ENCODE measurements around the gene SESN3.

SESN3 gene

GRCh38 chr11:95262994-95263765 is 32.2 kb upstream of the SESN3 start:
- CTCF ChIA-PET: no interaction called here
- POLR2A ChIA-PET: interaction anchor here (1.0 to 1.2 kb wide), 3 partner anchors 8 to 32 kb away, joined by 3 read pairs; partner anchors contain the start of gene SESN3
- TF ChIP-seq ZNF384 (IDR thresholded peaks at IDR 0.05) (no peak), BHLHE40 (IDR thresholded peaks at IDR 0.05; ENCODE audit: borderline replicate concordance) (no peak), PKNOX1 (IDR thresholded peaks at IDR 0.05) (no peak), FOXA1 (IDR thresholded peaks at IDR 0.05) (no peak), ELF4 (IDR thresholded peaks at IDR 0.05) (no peak)
- no peak for DNase-seq (ENCODE audit: extremely low spot score)

- DNase-seq (ENCODE audit: extremely low spot score): no peak
- ChIA-PET CTCF (interaction anchor here (0.6 kb wide), 1 partner anchor 423 kb away, joined by 3 read pairs; no protein-coding TSS in a partner anchor), POLR2A (interaction anchor here (1.3 kb wide), 1 partner anchor 25 kb away, joined by 3 read pairs; no protein-coding TSS in a partner anchor)
- no peak for TF ChIP-seq CTBP1 (IDR thresholded peaks at IDR 0.05; ENCODE audit: borderline replicate concordance)
- TF ChIP-seq FOXK2 (IDR thresholded peaks at IDR 0.05): no peak
- TF ChIP-seq FOXM1 (IDR thresholded peaks at IDR 0.05; ENCODE audit: borderline replicate concordance): no peak
- TF ChIP-seq FOXA1 (IDR thresholded peaks at IDR 0.05): no peak
- TF ChIP-seq ELF4 (IDR thresholded peaks at IDR 0.05): no peak
- TF ChIP-seq TARDBP (IDR thresholded peaks at IDR 0.05): no peak
- TF ChIP-seq PKNOX1 (IDR thresholded peaks at IDR 0.05): no peak
- TF ChIP-seq ARNT (IDR thresholded peaks at IDR 0.05): no peak
- no peak for TF ChIP-seq LEF1 (IDR thresholded peaks at IDR 0.05; ENCODE audit: borderline replicate concordance)
Observed at GRCh38 chr11:95257456-95257971, 26.5 kb upstream of the SESN3 start.

- no peak for DNase-seq (ENCODE audit: extremely low spot score)
- ChIA-PET CTCF (no interaction called here), POLR2A (interaction anchor here (1.3 kb wide), 1 partner anchor 24 kb away, joined by 3 read pairs; no protein-coding TSS in a partner anchor)
- TF ChIP-seq LEF1 (IDR thresholded peaks at IDR 0.05; ENCODE audit: borderline replicate concordance): no peak
- no peak for TF ChIP-seq FOXM1 (IDR thresholded peaks at IDR 0.05; ENCODE audit: borderline replicate concordance)
- no peak for TF ChIP-seq TARDBP (IDR thresholded peaks at IDR 0.05)
- TF ChIP-seq SUZ12 (IDR thresholded peaks at IDR 0.05): no peak
- no peak for TF ChIP-seq BHLHE40 (IDR thresholded peaks at IDR 0.05; ENCODE audit: borderline replicate concordance)
- TF ChIP-seq FOXA1 (IDR thresholded peaks at IDR 0.05): no peak
- TF ChIP-seq ZNF384 (IDR thresholded peaks at IDR 0.05): no peak
- TF ChIP-seq CTBP1 (IDR thresholded peaks at IDR 0.05; ENCODE audit: borderline replicate concordance): no peak
- TF ChIP-seq L3MBTL2 (conservative IDR thresholded peaks at IDR 0.05): no peak
- TF ChIP-seq NFRKB (IDR thresholded peaks at IDR 0.05): no peak
- no peak for TF ChIP-seq FOXK2 (IDR thresholded peaks at IDR 0.05)
- TF ChIP-seq PKNOX1 (IDR thresholded peaks at IDR 0.05): no peak
- no peak for TF ChIP-seq ARNT (IDR thresholded peaks at IDR 0.05)
- TF ChIP-seq ELF4 (IDR thresholded peaks at IDR 0.05): no peak
- no peak for TF ChIP-seq HDGF (IDR thresholded peaks at IDR 0.05; ENCODE audit: borderline replicate concordance)
- TF ChIP-seq SP1 (IDR thresholded peaks at IDR 0.05): no peak
Observed at GRCh38 chr11:95256321-95256779, 25.3 kb upstream of the SESN3 start.

GRCh38 chr11:95255251-95256145 is 24.5 kb upstream of the SESN3 start:
- no peak for TF ChIP-seq CTBP1 (IDR thresholded peaks at IDR 0.05; ENCODE audit: borderline replicate concordance)
- no peak for TF ChIP-seq L3MBTL2 (conservative IDR thresholded peaks at IDR 0.05)
- no peak for TF ChIP-seq NFRKB (IDR thresholded peaks at IDR 0.05)
- no peak for TF ChIP-seq SP1 (IDR thresholded peaks at IDR 0.05)
- no peak for TF ChIP-seq ZNF384 (IDR thresholded peaks at IDR 0.05)
- no peak for TF ChIP-seq HDGF (IDR thresholded peaks at IDR 0.05; ENCODE audit: borderline replicate concordance)
- TF ChIP-seq ARNT (IDR thresholded peaks at IDR 0.05): no peak
- no peak for TF ChIP-seq FOXK2 (IDR thresholded peaks at IDR 0.05)
- no peak for TF ChIP-seq FOXA1 (IDR thresholded peaks at IDR 0.05)
- TF ChIP-seq ELF4 (IDR thresholded peaks at IDR 0.05): no peak
- TF ChIP-seq FOXM1 (IDR thresholded peaks at IDR 0.05; ENCODE audit: borderline replicate concordance): no peak
- TF ChIP-seq TARDBP (IDR thresholded peaks at IDR 0.05): no peak
- no peak for TF ChIP-seq SUZ12 (IDR thresholded peaks at IDR 0.05)
- no peak for TF ChIP-seq LEF1 (IDR thresholded peaks at IDR 0.05; ENCODE audit: borderline replicate concordance)
- no peak for TF ChIP-seq PKNOX1 (IDR thresholded peaks at IDR 0.05)
- DNase-seq (ENCODE audit: extremely low spot score): no peak
- CTCF ChIA-PET: no interaction called here
- POLR2A ChIA-PET: interaction anchor here (1.0 to 2.1 kb wide), 3 partner anchors 9 to 23 kb away, joined by 3 to 9 read pairs (median 6); no protein-coding TSS in a partner anchor

Data from HEK293T (cell line).